K562 (cell line): Measurements from ENCODE around the gene WLS. TPM values are rescaled to one million over a fixed set of nuclear protein-coding genes. Genes with fewer than 3 reads are reported as not detected.

ENCODE experiments used
- ATAC-seq: fragments of 200-7000 bp; cut with Tn5 transposase; 3 replicates; pipeline ENCODE4 v1.9.1; 2020; ENCODE audit warnings: moderate library complexity
- BruUV-seq: library from RNA; stranded (reverse); fragments of 400-500 nt; replicated peaks from 2 replicates; lab custom pipeline; 2021; lab: Mats Ljungman, UMichigan
- CTCF ChIA-PET: fragments of 300-600 bp; formaldehyde crosslinking; extraction: SDS; loops from one replicate; lab custom pipeline; 2021; ENCODE audit warnings: low intra/inter-chr PET ratio; lab: Yijun Ruan, JAX
- POLR2A ChIA-PET: fragments of 300-600, 350-650 bp; sonication (Branson Sonifier 250); formaldehyde crosslinking; extraction: SDS; loops from one replicate; lab custom pipeline; 2021; ENCODE audit warnings: antibody characterized with exemption, inconsistent platforms; lab: Yijun Ruan, JAX
- DNase-seq, 4 experiments: peaks; one replicate each; pipeline versions ENCODE4 v3.0.0 to v3.0.0-alpha.2; 2011 to 2018; ENCODE audit warnings: low spot score in 3 of 4, mixed read lengths in 3 of 4; ENCODE audit errors: extremely low read depth in 1 of 4
- FAIRE-seq: peaks from 2 replicates; lab custom pipeline; 2011; peaks lifted over from hg19 to GRCh38; lab: Jason Lieb, UNC
- H2AFZ ChIP-seq: 2 replicates; pipeline ENCODE4 v1.6.0; 2011; ENCODE audit warnings: low read depth, low read length, control low read depth, inconsistent platforms
- H3K27ac ChIP-seq: fragments of 200-600 bp; 3 replicates; pipeline ENCODE4 v1.8.0; 2011; ENCODE audit warnings: low read depth, mild to moderate bottlenecking, control low read depth, inconsistent platforms, low read length, moderate library complexity, mixed read lengths; ENCODE audit errors: extremely low read depth
- H3K27me3 ChIP-seq, 2 experiments: fragments of 300-600 bp in 1 of 2; 2 replicates in 1 of 2; 3 replicates in 1 of 2; pipeline versions ENCODE4 v1.6.0 to v1.8.0; 2011; ENCODE audit warnings: inconsistent platforms in 2 of 2, low read length in 2 of 2, mild to moderate bottlenecking in 1 of 2, mixed read lengths in 1 of 2, moderate library complexity in 1 of 2; ENCODE audit not compliant: control insufficient read depth in 2 of 2, insufficient read depth in 2 of 2
- H3K36me3 ChIP-seq: fragments of 300-600 bp; 3 replicates; pipeline ENCODE4 v1.8.0; 2011; ENCODE audit warnings: mild to moderate bottlenecking, low read length, inconsistent platforms; ENCODE audit not compliant: control insufficient read depth, insufficient read depth
- H3K4me1 ChIP-seq, 2 experiments: fragments of 200-600 bp in 1 of 2; replicated peaks in 1 of 2; 2 replicates in 1 of 2; 3 replicates in 1 of 2; pipeline versions ENCODE4 v1.5.1 to v1.8.0; 2011; ENCODE audit warnings: inconsistent platforms in 2 of 2, low read length in 2 of 2, mild to moderate bottlenecking in 1 of 2, mixed read lengths in 1 of 2, moderate library complexity in 1 of 2; ENCODE audit not compliant: control insufficient read depth in 2 of 2, insufficient read depth in 2 of 2
- H3K4me2 ChIP-seq: 2 replicates; pipeline ENCODE4 v1.6.1; 2011; ENCODE audit warnings: low read length, control low read depth, inconsistent platforms, mixed read lengths; ENCODE audit not compliant: insufficient read depth
- H3K4me3 ChIP-seq: fragments of 200-600 bp; sonication (generic), shearing (Covaris generic); 2 replicates; pipeline ENCODE4 v1.5.1; 2016; ENCODE audit warnings: control low read depth, inconsistent platforms
- H3K79me2 ChIP-seq: fragments of 200-600 bp; 3 replicates; pipeline ENCODE4 v1.8.0; 2011; ENCODE audit warnings: low read length, inconsistent platforms; ENCODE audit not compliant: control insufficient read depth, insufficient read depth
- H3K9ac ChIP-seq, 2 experiments: 2 replicates each; pipeline versions ENCODE4 v1.6.0 to v1.6.1; 2011; ENCODE audit warnings: low read depth in 2 of 2, low read length in 2 of 2, control low read depth in 1 of 2, inconsistent platforms in 1 of 2, mild to moderate bottlenecking in 1 of 2, mixed read lengths in 1 of 2; ENCODE audit not compliant: insufficient read depth in 1 of 2
- H3K9me1 ChIP-seq: one replicate; pipeline ENCODE4 v1.6.0; 2011; ENCODE audit warnings: inconsistent platforms, mild to moderate bottlenecking, low read length, moderate library complexity; ENCODE audit not compliant: control insufficient read depth, insufficient read depth
- H3K9me3 ChIP-seq: replicated peaks from 2 replicates; pipeline ENCODE4 v1.5.1; 2011; ENCODE audit warnings: low read depth, low read length, inconsistent platforms; ENCODE audit not compliant: control insufficient read depth, insufficient read depth
- H4K20me1 ChIP-seq: replicated peaks from 2 replicates; pipeline ENCODE4 v1.6.1; 2011; ENCODE audit warnings: low read length, inconsistent platforms, mixed read lengths; ENCODE audit not compliant: control insufficient read depth, insufficient read depth
- ATF1 ChIP-seq, 2 experiments: fragments of 450-650 bp in 1 of 2; IDR thresholded peaks; 2 replicates each; pipeline ENCODE4 v1.6.1; 2016; ENCODE audit warnings: missing compliant biosample characterization in 1 of 2, missing genetic modification characterization in 1 of 2
- MEIS2 ChIP-seq: fragments of 450-650 bp; IDR thresholded peaks from 2 replicates; pipeline ENCODE4 v1.6.1; 2014; ENCODE audit warnings: mild to moderate bottlenecking; ENCODE audit not compliant: partially characterized antibody
- NUFIP1 ChIP-seq: fragments of 450-650 bp; IDR thresholded peaks from 2 replicates; pipeline ENCODE4 v1.6.1; 2018; ENCODE audit not compliant: partially characterized antibody
- THAP12 ChIP-seq: fragments of 250-450 bp; sonication (Bioruptor Pico); IDR thresholded peaks from 2 replicates; pipeline ENCODE4 v1.9.0; 2021; ENCODE audit warnings: mild to moderate bottlenecking, inconsistent platforms
- ZFPM2 ChIP-seq: fragments of 250-450 bp; sonication (Bioruptor Pico); IDR thresholded peaks from 2 replicates; pipeline ENCODE4 v1.5.1; 2022; ENCODE audit warnings: mild to moderate bottlenecking
- ZNF408 ChIP-seq: fragments of 250-450 bp; sonication (Bioruptor Pico); IDR thresholded peaks from 2 replicates; pipeline ENCODE4 v1.4.0; 2020; ENCODE audit warnings: low read depth, mild to moderate bottlenecking, moderate library complexity
- ZNF511 ChIP-seq: sonication (generic); formaldehyde crosslinking; IDR thresholded peaks from 2 replicates; pipeline ENCODE4 v1.8.0; 2022; ENCODE audit warnings: mild to moderate bottlenecking, missing genetic modification reagents
- ZNF75A ChIP-seq: fragments of 450-650 bp; formaldehyde crosslinking; IDR thresholded peaks from 2 replicates; pipeline ENCODE4 v1.4.0; 2020; ENCODE audit warnings: mild to moderate bottlenecking
- WGBS: fragments of 100-300 bp; shearing (Covaris generic); methylation state at CpG from one replicate; pipeline ENCODE4 v1.1.6; 2016; ENCODE audit warnings: low coverage, mixed read lengths; ENCODE audit not compliant: insufficient coverage; ENCODE audit errors: missing lambda C conversion rate; 5-methylcytosine and 5-hydroxymethylcytosine counted together
- in situ Hi-C: fragments of 300-500 bp; cut with MboI; formaldehyde crosslinking; loops from 4 replicates; pipeline ENCODE4 v1.15.0; 2018; ENCODE audit warnings: inconsistent platforms, mixed read lengths
- intact Hi-C: fragments of 100-400 bp; cut with micrococcal nuclease; formaldehyde crosslinking; loops from 2 replicates; pipeline ENCODE4 v1.14.2; 2022
- polyA plus RNA-seq, 8 experiments: library from polyadenylated mRNA; depleted of rRNA in 4 of 8; stranded (reverse) in 5 of 8; unstranded in 3 of 8; fragments of >200 nt; fragmentation: Nextera tagmentation in 2 of 8; fragmentation: Illumina TruSeq in 1 of 8; extraction: Ambion mirVana in 2 of 8; extraction: Trizol in 1 of 8; gene quantifications; 2 replicates each; pipeline versions ENCODE4 v1.2.1 to v1.2.3, GENCODE V29; 2011 to 2014; ENCODE audit warnings: inconsistent platforms in 1 of 8, missing spikeins in 1 of 8
- total RNA-seq, 7 experiments: library from RNA; depleted of rRNA in 6 of 7; stranded (reverse); fragments of >200 nt in 6 of 7; fragmentation: Illumina TruSeq in 2 of 7; extraction: Trizol in 2 of 7; gene quantifications; 2 replicates each; pipeline versions ENCODE4 v1.2.1 to v1.2.3, GENCODE V29; 2011 to 2021; ENCODE audit warnings: low replicate concordance in 1 of 7

WLS gene
- total and polyA plus RNA-seq, 9 of the 15 experiments (the other 6 are each of a cell fraction or from before 2014, with no cell fraction given): 0.47 TPM; not detected in 8

- H3K4me2 ChIP-seq: no peak overlapping the region
- intact Hi-C loops (no loop called here), in situ Hi-C loops (loop anchor here (25.0 kb wide), 2 partner anchors 567 to 1633 kb away; no protein-coding TSS in a partner anchor)
- H3K79me2 ChIP-seq: no peaks in the 10 kb centered on the region
- DNase-seq (no peak), FAIRE-seq (no peak), ATAC-seq (no peak)
- H3K4me1 ChIP-seq: no peaks in the 10 kb centered on the region
- no peaks in the 10 kb centered on the region for H3K36me3 ChIP-seq
- CTCF ChIA-PET: interaction anchor here (0.6 kb wide), 1 partner anchor 25 kb away, joined by 3 read pairs; no protein-coding TSS in a partner anchor
- H4K20me1 ChIP-seq: no peaks in the 10 kb centered on the region
- no peak overlapping the region for H3K4me3 ChIP-seq
- peaks cover 0 to 5% of the 10 kb centered on the region in 2 experiments; a peak in 1 of 5 replicates for H3K27me3 ChIP-seq
- no peaks in the 10 kb centered on the region for H3K9me3 ChIP-seq
- H3K27ac ChIP-seq: no peak overlapping the region
- POLR2A ChIA-PET: interaction anchor here (0.5 to 1.5 kb wide), 4 partner anchors 9 to 198 kb away, joined by 3 to 5 read pairs (median 3); no protein-coding TSS in a partner anchor
- BruUV-seq: no TSS peak
- no peak overlapping the region for H3K9ac ChIP-seq
- TF ChIP-seq THAP12 (CRISPR knock-in tag) (no peak), ATF1 (CRISPR knock-in tag; IDR thresholded peaks at IDR 0.05) (no peak), ATF1 (tag; IDR thresholded peaks at IDR 0.05) (no peak), ZNF408 (CRISPR knock-in tag) (no peak), NUFIP1 (no peak), ZNF511 (CRISPR knock-in tag) (no peak), MEIS2 (no peak), ZFPM2 (CRISPR knock-in tag) (no peak), ZNF75A (CRISPR knock-in tag) (no peak)
- no peak overlapping the region for H2AFZ ChIP-seq
- WGBS: 2% methylated on average over 5 of the region's 5 CpGs
- H3K9me1 ChIP-seq: no peaks in the 10 kb centered on the region
Observed at GRCh38 chr1:68103884-68104554, 128.3 kb downstream of the WLS start.
